NCI-H524 treated with DMSO at 0.1 percent for 48 hours (cell line): ENCODE measurements around the gene SCAMP3.

Experiments used
- DNase-seq: peaks from one replicate; lab custom pipeline; 2025; lab: John Stamatoyannopoulos, UW

Gene SCAMP3

DNA sequence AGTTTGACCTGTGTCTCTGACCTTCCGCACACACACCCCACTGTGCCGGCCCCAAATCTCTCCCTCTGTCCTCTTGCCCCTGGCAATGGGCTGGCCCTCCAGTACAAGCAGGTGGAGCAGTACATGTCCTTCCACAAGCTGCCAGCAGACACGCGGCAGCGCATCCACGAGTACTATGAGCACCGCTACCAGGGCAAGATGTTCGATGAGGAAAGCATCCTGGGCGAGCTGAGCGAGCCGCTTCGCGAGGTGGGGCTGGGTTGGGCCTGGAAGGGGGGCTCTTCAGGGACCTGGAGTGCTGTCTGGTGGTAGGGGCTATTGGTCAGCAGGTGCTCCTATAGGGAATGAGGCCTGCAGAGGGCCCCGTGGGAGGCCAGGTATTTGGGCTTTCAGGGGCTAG, 22.9 kb upstream of the SCAMP3 start:
- DNase-seq: no peak

DNA sequence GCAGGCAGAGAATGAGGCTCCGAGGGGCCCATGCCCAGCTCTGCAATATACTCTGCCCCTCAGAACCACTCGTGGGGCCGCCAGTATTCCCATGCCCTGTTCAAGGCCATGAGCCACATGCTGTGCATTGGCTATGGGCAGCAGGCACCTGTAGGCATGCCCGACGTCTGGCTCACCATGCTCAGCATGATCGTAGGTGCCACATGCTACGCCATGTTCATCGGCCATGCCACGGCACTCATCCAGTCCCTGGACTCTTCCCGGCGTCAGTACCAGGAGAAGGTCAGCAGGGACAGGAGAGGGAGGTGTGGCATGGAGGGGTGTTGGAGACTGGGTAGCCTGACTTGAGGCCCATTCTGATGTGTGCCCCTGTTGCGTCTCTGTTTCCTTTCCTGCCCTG, 22.3 kb upstream of the SCAMP3 start:
- no peak for DNase-seq

- no peak for DNase-seq
Measured at GRCh38 chr1:155282488-155283091, 20.4 kb upstream of the SCAMP3 start.

- no peak for DNase-seq
Measured at GRCh38 chr1:155279268-155279667, 17.1 kb upstream of the SCAMP3 start.

DNA sequence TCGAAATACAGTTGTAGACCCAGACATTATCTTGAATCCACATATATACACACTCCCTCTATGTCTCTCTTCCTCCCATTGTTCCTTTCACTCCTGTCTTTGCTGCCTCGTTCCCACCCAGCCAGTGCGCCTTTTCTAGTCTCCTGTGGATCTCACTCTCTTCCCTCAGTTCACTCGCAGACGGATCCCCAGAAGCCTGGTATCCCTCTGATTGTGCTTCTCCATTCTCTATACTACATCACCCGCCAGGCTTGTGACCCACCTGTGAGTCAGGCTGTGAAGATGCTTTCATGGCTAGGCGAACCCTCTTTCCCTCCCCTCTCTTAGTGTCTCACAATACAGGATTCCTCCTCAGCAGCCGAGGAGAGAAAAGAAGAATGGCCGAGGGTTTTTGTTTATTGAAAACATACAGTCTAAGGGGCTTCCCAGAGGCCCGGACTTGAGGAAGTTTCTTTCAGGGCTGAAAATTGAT, 16.6 kb upstream of the SCAMP3 start:
- no peak for DNase-seq

DNA sequence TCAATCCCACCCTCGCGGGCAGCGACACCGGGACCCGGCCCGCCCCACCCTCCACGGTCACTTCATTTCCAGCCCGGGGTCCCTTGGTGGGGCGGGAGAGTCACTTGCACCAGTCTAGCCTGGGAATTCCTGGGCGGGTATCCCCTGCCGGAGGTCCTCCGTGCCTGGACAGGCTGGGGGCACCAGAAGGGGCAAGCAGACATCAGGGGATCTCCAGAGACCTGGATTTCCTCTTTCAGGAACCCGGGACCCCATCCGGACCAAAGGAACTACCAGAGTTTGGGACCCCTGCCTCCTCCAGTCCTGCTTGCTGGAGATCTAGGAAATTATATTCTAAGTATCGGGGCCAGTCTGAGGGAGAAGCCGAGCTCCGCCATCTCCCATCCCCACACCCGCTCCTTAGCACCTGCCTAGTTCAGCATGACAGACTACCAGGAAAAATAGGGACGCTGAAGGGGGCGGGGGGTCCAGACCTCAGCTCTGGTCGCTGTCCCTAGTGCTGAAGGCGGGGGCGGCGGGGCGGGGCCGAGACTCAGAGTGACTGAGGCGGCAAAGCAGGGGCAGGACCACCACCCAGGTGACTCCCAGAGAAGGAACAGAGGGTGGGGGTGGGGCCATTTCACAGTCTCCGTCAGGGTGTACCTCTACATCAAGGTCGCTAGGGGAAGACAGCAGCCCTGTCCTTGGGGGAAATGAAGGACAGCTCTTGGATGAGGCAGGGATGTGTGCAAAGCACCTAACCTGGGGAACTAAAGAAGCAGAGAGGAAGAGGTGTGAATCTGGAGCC, 15.9 kb upstream of the SCAMP3 start:
- no peak for DNase-seq

DNA sequence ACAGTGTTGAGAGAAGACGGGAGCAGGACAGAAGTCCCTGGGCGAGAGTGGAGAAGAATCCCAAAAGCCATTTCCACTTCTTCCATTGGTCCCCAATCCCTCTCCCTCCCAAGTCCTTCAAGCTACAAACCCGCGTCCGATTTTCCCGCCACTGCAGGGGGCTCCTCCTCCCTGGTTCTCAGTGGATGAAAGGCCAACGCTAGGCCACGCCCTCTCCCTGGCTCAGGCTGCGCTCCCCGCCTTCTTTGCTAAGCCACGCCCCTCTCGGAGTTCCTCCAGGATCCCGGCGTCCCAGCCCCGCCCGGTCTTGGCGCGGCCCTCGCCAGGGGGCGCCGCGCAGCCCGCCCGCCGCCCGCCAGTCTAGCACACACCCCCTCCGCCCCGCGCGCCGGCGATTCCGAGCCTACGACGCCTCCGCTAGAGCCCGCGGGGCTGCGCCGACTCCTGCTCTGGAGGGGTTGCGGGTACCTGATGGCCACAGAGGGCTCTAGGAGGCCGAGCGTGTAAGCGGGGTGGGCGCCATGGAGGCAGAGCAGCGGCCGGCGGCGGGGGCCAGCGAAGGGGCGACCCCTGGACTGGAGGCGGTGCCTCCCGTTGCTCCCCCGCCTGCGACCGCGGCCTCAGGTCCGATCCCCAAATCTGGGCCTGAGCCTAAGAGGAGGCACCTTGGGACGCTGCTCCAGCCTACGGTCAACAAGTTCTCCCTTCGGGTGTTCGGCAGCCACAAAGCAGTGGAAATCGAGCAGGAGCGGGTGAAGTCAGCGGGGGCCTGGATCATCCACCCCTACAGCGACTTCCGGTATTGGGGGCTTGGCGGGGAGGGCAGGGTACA, 15.1 kb upstream of the SCAMP3 start, which contains the start of gene HCN3:
Gene HCN3 (plus strand): TSS at position 394 of the 832 bp plus-strand sequence. CDS start 128 bp downstream, at position 522.
- peak; percentile 71 for DNase-seq

DNA sequence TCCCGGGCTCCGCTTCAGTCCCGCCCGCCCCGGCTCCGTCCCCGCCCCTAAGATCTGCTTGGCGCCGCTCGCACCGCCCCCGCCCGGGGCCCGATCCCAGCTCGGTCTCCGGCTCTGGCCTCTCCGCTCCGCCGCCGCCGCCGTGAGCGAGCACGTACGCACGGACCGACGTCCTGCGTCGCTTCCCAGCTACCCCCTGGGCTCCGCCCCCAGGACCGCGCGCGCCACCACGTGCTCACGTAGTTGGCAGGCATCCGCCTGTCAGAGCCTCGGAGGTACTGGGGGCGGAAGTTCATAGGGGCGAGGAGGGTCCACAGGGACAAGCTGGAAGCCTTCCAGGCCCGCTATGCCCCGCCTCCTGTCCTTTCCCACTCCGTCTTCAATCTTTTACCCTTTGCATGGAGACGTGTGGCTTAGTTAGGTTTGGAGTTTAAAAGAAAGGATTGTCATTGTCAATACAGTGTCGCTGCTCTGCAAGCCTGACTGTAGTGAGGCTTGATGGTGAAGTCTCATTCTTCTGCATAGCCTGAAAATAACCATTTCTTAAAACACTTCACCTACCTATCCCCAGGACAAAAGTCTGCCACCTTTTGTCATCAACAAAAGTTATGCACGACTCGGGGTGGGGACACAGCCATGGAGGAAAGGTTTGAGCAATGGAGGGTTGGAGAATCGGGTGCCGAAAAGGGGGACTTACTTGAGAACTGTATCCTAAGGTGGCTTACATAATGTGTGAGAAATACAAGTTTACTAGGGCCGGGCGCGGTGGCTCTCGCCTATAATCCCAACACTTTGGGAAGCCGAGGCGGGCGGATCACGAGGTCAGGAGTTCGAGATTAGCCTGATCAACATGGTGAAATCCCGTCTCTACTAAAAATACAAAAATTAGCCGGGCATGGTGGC, 11.4 kb upstream of the SCAMP3 start, which contains the start of gene CLK2:
Gene CLK2 (minus strand): TSS at position 162 of the 903 bp plus-strand sequence. CDS start 2,527 bp downstream, outside the sequence.
- DNase-seq: peak; percentile 76

- no peak for DNase-seq
Measured at GRCh38 chr1:155272466-155273342, 10.5 kb upstream of the SCAMP3 start.

- no peak for DNase-seq
Measured at GRCh38 chr1:155269381-155269780, 7.2 kb upstream of the SCAMP3 start.

- no peak for DNase-seq
Measured at GRCh38 chr1:155268630-155269029, 6.5 kb upstream of the SCAMP3 start.

DNA sequence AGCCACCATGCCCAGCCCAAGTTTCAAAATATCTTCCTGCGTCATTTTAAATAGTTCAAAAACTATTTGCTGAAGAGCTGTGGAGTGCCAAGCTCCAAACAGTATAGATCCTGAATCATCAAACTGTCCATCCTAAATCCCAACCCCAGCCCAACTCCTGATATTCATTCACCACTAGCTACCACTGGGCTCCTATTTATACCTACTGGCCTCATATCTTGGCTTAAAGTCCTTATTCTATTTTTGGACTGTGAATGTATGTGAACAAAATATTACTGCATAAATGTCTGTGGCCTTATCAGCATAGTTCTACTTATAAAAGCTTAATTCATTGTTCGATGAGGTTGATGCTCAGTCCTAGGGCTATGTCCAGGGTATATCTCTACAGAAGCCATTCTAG, 5.2 kb upstream of the SCAMP3 start:
- no peak for DNase-seq

- DNase-seq: no peak
Measured at GRCh38 chr1:155266553-155266952, 4.4 kb upstream of the SCAMP3 start.

DNA sequence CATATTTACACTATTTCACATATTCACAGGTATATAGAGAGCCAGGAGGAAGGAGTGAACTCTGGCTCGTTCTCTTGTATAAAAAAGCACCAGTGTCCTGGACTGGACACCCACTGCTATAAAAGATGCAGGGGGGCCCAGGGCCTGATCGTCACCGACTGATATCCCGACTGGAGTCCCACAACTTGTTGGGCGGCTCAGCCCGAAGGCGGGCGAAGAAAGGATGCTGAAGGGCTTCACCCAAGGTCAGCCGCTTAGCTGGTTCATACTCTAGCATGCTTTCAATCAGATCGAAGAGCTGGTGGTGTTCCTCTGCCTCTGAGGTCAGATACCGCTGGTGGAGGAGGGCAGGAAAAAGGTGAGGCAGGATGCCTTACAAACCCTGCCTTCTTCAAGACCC, 907 bp upstream of the SCAMP3 start:
- DNase-seq: no peak

DNA sequence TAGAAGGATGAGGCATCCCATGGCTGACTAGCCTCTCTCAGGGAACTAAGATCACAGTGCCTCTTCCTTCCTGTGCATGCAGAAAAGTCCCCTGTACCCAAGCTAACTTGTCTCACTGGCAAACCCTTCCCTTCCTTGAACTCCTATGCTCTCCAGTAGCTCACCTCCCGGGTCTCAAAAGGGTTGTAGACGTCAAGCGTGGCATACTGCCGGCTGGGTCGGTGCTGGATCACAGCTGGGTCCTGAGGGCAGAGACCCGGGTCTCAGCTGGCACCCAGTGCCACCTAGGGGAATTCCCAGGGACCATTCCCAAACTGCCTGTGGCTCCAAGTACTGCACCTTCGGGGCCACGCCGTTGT, 688 bp downstream of the SCAMP3 start:
- DNase-seq: no peak

DNA sequence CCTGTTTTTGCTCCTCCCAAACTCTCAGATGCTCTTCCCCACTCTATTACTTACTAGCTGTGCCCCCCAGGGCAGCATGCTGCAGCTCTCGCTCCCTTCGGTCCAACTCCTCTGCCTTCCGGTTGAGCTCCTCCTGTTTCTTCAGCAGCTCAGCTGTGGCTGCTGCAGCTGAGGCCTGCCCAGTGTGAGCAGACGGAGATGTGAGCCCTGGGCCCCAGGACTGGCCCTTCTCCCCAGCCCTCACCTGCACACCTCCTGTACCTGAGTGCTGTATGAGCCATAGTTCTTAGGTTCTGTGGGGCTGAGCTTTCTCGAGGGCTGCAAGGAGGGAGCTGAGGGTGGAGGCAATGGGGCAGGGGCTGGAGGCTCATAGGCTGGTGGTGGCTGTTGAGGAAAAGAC, 1.9 kb downstream of the SCAMP3 start:
- no peak for DNase-seq

DNA sequence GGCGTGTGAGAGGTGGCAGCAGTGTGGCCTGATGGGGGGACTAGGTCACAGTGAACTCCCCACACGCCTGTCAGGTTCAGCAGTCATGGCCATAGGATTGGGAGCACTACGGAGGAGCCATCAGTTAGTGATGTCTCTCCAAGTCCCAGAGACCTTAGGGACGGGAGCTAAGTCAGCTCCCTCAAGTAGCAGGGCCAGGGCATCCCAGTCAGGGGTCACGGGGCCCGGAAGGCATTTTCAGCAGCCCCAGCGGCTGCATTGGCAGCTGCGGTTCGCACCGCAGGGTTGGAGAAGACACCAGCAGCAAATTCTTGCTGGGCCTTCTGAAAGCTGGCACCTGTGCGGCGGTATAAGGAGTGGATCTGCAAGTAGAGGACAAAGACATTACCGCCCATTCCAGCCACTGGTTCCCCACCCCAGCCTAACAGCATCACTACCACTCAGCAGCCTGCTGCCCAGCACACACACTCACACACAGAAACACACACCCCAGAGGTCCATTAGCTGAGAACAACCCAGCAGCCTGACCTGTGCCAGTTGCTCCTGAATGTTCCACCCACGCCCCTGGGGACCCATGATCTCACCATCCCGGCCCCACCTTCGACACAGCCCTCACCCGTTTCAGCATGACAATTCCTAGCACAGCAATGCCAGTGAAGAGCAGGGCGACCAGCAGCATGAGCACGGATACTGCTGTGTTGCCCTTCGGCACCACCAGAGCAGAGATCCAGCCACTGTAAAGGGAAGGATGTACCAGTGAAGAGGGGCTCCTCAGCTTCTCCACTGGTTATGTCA, 5.9 kb downstream of the SCAMP3 start:
- no peak for DNase-seq

- no peak for DNase-seq
Measured at GRCh38 chr1:155255243-155256007, 6.7 kb downstream of the SCAMP3 start, which contains the start of gene ENTREP3. ENTREP3 (minus strand) TSS chr1:155255483; CDS start chr1:155254877, 606 bp downstream.
